ENCODE measurements around the gene SYTL1.

The SYTL1 gene, protein sequence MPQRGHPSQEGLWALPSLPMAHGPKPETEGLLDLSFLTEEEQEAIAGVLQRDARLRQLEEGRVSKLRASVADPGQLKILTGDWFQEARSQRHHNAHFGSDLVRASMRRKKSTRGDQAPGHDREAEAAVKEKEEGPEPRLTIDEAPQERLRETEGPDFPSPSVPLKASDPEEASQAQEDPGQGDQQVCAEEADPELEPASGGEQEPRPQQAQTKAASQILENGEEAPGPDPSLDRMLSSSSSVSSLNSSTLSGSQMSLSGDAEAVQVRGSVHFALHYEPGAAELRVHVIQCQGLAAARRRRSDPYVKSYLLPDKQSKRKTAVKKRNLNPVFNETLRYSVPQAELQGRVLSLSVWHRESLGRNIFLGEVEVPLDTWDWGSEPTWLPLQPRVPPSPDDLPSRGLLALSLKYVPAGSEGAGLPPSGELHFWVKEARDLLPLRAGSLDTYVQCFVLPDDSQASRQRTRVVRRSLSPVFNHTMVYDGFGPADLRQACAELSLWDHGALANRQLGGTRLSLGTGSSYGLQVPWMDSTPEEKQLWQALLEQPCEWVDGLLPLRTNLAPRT

DNA sequence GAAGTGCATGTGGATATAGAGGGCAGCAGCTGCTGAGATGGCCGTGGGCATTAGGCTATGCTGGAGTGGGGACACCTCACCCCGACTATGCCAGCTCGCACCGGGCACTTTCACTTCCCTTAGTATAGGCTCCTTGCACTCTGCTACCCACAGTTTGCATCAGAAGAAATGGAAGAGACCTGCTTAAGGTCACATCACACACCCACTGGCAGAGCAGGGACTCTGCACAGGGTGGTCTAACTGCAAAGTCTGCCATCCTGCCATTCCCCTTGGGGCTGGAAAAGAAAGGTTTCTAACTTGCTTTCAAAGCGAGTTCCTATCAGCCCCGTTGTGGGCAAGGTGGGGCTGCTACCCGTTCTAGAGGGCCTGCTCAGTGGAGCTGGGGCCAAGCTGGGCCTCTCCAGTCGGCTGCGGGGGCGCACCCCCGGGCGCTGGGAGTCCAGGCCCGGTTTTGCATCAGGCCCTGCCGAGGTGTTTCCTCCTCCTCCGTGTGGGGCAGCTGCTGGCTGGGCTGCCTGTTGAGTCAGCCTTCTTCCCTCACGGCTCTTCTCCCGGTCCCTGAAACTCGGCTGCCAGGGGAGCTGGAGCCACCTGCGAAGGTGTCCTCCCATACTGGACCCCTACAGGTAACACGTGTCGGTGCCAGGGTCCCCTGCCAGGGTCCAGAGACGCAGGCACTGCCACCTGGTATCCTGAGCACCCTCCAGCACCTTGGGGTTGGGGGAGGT lies at the start of gene SYTL1:
Gene SYTL1 (plus strand): TSS at position 498 of the 728 bp plus-strand sequence. CDS start 3,313 bp downstream, outside the sequence.
- no peak for DNase-seq (ENCODE audit: low read depth)

- no peak for DNase-seq (ENCODE audit: low read depth)
Measured at GRCh38 chr1:27292106-27292505, 49.7 kb upstream of the SYTL1 start.

- no peak for DNase-seq (ENCODE audit: low read depth)
Measured at GRCh38 chr1:27293915-27294314, 47.9 kb upstream of the SYTL1 start.

- DNase-seq (ENCODE audit: low read depth), result peak; percentile 54
Measured at GRCh38 chr1:27296773-27297291, 45.0 kb upstream of the SYTL1 start.

DNA sequence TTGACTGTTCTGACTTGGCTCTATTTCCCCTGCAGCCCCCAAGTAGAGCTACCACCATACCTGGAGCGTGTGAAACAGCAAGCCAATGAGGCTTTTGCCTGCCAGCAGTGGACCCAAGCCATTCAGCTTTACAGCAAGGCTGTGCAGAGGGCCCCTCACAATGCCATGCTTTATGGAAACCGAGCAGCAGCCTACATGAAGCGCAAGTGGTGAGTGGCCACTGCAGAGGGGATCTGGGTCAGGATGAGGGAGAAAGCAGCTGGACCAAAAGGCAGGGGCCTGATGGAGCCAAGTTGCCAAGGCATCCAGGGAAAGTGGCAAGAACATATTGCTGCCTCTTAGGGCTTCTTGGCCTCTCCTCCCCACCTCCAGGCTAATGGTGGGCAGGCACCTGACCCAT lies 43.9 kb upstream of the SYTL1 start:
- DNase-seq (ENCODE audit: low read depth), result no peak

DNA sequence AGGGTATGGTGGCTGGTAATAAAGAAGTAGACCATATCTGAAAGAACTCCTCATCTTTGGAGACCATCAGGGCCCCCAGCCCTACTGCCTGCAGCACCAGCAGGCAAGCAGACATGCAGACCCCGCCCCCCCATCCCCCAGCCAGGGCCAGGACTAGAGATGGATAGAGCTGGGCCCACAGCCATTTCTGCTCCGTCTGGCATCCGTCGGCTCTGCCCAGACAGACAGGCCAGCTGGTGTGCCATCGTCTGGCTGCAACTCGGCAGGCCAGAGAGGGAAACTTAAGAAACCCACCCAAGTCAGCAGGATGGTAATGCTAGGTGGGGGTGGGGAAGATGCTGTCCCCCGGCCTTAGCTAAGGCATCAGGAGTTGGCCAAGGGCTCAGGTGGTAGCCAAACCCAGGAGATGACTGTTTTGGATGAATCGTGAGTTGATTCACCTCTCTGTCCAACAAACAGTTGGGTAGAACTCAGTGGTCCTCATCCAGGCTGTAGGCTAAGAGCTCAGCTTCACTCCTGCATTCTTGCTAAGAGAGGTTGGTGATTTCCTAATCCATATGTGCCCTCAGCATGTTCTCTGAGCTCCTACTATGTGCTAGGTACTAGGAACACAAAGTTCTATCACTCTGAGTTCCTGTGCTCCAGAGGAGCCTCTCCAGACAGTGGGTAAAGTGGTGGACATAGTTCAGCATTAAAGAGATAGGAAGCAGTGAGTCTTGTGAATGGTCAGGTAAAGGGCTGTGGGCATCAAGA lies 43.0 kb upstream of the SYTL1 start:
- no peak for DNase-seq (ENCODE audit: low read depth)

GRCh38 chr1:27299385-27300271 lies 42.2 kb upstream of the SYTL1 start:
- DNase-seq (ENCODE audit: low read depth), result no peak

DNA sequence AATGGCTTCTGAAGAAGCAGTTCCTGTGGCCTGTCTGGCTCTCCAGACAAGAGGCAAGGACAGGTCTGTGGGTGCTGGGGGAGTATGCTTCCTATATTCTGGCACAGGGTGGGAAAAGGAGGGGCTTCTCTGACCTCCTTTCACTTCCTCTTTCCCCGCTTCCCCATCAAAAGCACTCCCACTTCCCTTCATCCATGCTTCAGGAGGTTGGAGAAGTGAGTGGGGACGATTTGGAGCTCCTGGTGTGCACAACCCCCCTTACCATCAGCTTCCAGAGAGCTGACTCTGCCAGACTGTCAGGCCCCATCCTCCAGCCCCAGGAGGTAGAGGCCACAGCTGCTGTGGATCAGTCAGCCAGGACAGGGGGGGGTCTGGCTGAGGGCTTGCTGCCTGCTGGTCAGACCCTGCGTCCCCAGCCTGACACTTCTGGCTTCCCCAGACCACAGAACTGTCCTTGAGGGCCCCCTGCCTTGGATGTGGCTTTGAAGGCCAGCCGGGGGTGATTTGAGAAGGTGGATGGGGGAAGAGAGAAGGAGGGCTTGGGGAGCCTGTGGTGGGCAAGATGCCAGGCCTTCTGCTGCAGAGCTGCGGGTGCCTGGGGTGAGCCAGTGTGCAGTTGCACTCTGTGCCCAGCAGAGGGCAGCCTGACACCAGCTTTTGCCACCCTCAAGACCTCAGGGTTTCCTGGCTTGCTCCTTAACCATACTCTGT lies 41.3 kb upstream of the SYTL1 start:
- DNase-seq (ENCODE audit: low read depth), result peak; percentile 49

DNA sequence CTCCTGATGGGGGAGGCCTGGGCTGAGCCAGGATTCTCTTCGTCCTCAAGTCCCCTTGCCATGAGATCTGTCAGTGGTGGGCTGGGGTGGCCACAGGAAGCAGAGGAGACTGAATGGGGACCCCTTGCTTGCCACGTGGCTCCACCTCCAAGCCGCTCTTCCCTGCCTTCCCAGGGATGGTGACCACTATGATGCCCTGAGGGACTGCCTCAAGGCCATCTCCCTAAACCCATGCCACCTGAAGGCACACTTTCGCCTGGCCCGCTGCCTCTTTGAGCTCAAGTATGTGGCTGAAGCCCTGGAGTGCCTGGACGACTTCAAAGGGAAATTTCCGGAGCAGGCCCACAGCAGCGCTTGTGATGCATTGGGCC lies 40.8 kb upstream of the SYTL1 start:
- no peak for DNase-seq (ENCODE audit: low read depth)

- DNase-seq (ENCODE audit: low read depth), result no peak
Measured at GRCh38 chr1:27301582-27302199, 40.1 kb upstream of the SYTL1 start.

DNA sequence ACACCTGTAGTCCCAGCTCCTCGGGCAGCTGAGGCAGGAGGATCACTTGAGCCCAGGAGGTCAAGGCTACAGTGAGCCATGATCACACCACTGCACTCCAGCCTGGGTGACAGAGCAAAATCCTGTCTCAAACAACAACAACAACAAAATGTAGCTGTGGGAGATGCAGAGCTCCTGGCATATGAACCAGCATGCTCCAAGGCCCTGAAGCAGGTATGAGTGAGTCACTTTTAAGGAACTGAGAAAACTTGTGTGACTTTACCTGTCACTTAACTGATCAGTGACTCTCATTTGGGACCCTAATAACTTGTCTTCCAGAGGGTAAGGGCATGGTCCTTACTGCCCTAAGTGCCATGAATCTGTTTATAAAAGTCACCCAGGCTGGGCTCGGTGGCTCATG lies 39.2 kb upstream of the SYTL1 start:
- DNase-seq (ENCODE audit: low read depth), result no peak

DNA sequence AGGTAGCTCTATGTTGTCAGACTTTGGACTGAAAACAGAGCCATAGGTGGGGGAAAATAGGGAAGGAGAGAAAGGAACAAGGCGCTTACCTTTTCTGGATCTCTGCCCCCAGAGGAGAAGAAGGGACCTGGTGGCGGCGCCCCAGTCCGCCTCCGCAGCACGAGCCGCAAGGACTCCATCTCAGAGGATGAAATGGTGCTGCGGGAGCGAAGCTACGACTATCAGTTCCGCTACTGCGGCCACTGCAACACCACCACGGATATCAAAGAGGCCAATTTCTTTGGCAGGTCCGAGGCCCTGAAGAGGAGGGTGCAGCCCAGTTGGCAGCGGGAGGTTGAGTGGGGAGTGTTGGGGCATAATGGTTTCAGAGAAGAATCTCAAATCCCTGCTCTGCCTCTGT lies 38.3 kb upstream of the SYTL1 start:
- no peak for DNase-seq (ENCODE audit: low read depth)

DNA sequence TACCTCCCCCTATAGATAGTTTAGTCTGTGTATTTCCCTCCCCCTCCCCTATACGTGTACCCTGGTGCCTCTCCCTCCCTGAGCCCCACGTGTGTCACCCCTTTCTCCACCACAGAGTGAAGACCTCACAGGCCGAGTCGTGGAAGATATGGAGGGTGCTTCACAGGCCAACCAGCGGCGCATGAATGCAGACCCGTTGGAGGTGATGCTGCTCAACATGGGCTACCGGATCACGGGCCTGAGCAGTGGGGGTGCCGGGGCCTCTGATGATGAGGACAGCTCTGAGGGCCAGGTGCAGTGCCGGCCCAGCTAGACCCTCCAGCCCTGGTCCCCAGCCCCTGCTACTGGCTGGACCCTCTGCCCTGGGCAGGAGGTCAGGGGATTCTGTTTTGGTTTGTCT lies 35.8 kb upstream of the SYTL1 start:
- DNase-seq (ENCODE audit: low read depth), result no peak

DNA sequence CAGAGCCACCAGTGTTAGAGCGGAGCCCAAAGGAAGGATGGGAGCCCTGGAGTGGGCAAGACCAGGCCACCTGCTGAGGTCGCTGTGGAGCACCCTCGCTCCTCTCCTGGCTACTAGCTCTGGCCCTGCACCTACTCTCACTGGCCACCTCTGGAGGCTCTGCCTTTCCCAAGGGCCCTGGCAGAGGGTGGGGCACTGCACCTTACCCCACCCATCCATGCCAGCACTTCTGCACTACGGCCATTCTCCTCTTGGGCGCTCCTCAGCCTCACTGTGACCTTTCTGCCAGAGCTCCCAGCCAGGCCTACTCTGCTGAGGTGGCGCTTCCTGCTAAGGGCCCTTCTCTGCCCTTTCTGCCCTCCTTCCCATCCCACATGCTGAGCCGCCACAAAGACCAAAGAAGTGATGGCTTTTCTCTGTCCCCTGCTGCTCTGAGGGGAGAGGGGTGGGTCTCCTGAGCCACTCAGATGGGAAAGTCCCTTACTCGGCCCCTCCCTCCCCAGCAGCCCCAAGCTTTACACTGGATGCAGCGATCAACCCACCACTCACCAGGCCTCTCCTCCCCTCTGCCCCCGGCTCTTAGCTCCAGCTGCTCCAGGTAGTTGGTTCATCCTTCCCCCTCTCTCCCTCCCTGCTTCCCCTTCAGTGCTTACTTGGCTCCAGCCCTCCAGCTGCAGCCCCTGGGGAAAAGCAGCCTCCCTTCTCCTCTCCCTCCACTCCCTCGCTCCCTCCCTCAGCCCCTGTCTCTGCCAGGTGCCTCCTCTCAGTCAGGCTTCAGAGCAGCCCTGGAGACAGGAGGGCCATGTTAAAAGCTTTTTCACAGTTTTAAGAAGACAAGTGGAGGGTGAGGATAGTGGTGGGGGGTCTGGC lies 34.7 kb upstream of the SYTL1 start:
- DNase-seq (ENCODE audit: low read depth), result no peak

GRCh38 chr1:27307874-27308598 lies 33.8 kb upstream of the SYTL1 start:
- no peak for DNase-seq (ENCODE audit: low read depth)

DNA sequence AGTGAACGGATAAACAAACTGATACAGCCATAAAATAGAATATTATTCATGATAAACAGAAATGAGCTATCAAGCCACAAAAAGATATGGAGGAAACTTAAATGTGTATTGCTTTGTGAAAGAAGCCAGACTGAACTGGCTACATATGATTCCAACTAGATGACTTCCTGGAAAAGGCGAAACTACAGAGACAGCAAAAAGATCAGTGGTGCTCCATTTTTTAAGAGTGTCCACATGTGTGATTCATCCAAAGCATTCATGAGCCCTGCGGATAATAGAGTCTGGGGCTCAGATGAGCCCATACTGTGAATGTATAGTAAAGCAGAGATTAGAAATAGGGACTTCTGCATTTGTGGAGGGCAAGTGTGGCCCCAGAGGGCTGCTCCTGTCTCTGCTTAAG lies 27.7 kb upstream of the SYTL1 start:
- DNase-seq (ENCODE audit: low read depth), result no peak

DNA sequence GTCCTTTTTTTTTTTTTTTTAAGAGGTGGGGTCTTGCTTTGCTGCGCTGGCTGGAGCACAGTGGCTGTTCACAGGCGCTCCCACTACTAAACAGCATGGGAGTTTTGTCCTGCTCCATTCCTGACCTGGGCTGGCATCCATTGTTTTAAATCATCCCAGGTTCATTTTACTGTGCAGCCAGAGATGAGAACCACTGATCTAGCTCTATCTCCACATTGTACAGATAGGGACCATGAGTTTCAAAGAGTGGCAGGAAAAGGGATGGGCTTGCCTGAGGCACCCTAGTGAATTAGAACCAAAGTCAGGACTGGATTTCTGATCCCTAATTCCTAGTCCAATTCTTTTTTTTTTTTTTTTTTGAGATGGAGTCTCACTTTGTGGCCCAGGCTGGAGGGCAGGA lies 27.1 kb upstream of the SYTL1 start:
- no peak for DNase-seq (ENCODE audit: low read depth)

GRCh38 chr1:27316860-27317259 lies 25.0 kb upstream of the SYTL1 start:
- DNase-seq (ENCODE audit: low read depth), result no peak

All from stimulated activated CD8-positive, alpha-beta memory T cell treated with anti-CD3 and anti-CD28 coated beads, Interleukin-4, amount 100 ng/mL, for 24 hours (primary cell).